GM23338 (cell line): Measurements from ENCODE around the gene ARL13B.

Experiments
- CREB1 ChIP-seq: fragments of 250-450 bp; sonication (Bioruptor Pico); IDR thresholded peaks from 2 replicates; pipeline ENCODE4 v1.5.0; 2020; ENCODE audit warnings: low read depth, mild to moderate bottlenecking, moderate library complexity
- CTCF ChIP-seq, 2 experiments: fragments of 200-600 bp in 1 of 2; sonication (generic) in 1 of 2; conservative IDR thresholded peaks; 2 replicates each; pipeline versions ENCODE4 v1.5.1 to v1.6.1; 2016 to 2017; ENCODE audit warnings: antibody characterized with exemption in 2 of 2, low read depth in 2 of 2, mild to moderate bottlenecking in 2 of 2, moderate library complexity in 1 of 2
- ETS1 ChIP-seq: IDR thresholded peaks from 2 replicates; pipeline ENCODE4 v1.6.1; 2016; ENCODE audit warnings: antibody characterized with exemption
- EZH2 ChIP-seq: fragments of 200-600 bp; sonication (generic); IDR thresholded peaks from one replicate; pipeline ENCODE4 v1.8.0; 2017; ENCODE audit warnings: antibody characterized with exemption, mild to moderate bottlenecking, low read depth; ENCODE audit not compliant: unreplicated experiment
- EZH2phosphoT487 ChIP-seq: fragments of 200-600 bp; sonication (generic); IDR thresholded peaks from one replicate; pipeline ENCODE4 v1.8.1; 2018; ENCODE audit warnings: antibody characterized with exemption; ENCODE audit not compliant: unreplicated experiment
- JUNB ChIP-seq: IDR thresholded peaks from one replicate; pipeline ENCODE4 v1.6.1; 2016; ENCODE audit warnings: antibody characterized with exemption; ENCODE audit not compliant: unreplicated experiment
- POLR2AphosphoS5 ChIP-seq: IDR thresholded peaks from 2 replicates; pipeline ENCODE4 v1.6.1; 2016; ENCODE audit warnings: antibody characterized with exemption, low read depth
- REST ChIP-seq: IDR thresholded peaks from one replicate; pipeline ENCODE4 v1.6.1; 2018; ENCODE audit warnings: antibody characterized with exemption; ENCODE audit not compliant: unreplicated experiment
- STAT1 ChIP-seq: IDR thresholded peaks from one replicate; pipeline ENCODE4 v1.6.1; 2016; ENCODE audit warnings: antibody characterized with exemption; ENCODE audit not compliant: unreplicated experiment
- ZNF114 ChIP-seq: fragments of 250-450 bp; sonication (Bioruptor Pico); IDR thresholded peaks from 2 replicates; pipeline ENCODE4 v1.5.0; 2020; ENCODE audit warnings: mild to moderate bottlenecking, moderate library complexity
- ZNF331 ChIP-seq: fragments of 250-450 bp; sonication (Bioruptor Pico); IDR thresholded peaks from 2 replicates; pipeline ENCODE4 v1.5.0; 2020; ENCODE audit warnings: low read depth, mild to moderate bottlenecking, moderate library complexity

GRCh38 chr3:94093151-94093550, 113.2 kb downstream of the ARL13B start:
- no peak for TF ChIP-seq CTCF (conservative IDR thresholded peaks at IDR 0.05; ENCODE audit: low read depth in 2 of 2)
- no peak for TF ChIP-seq POLR2AphosphoS5
- no peak for TF ChIP-seq EZH2
- TF ChIP-seq STAT1 = no peak
- no peak for TF ChIP-seq EZH2phosphoT487
- no peak for TF ChIP-seq ETS1
- TF ChIP-seq ZNF114 (CRISPR knock-in tag) = no peak
- no peak for TF ChIP-seq REST
- TF ChIP-seq CREB1 (CRISPR knock-in tag) = no peak
- TF ChIP-seq JUNB = no peak
- TF ChIP-seq ZNF331 = no peak
